H9 (cell line): ENCODE measurements around the gene IRS2. TPM values are rescaled to one million over a fixed set of nuclear protein-coding genes. Genes with fewer than 3 reads are reported as not detected.

Experiments
- DNase-seq: peaks from one replicate; pipeline ENCODE4 v3.0.0-alpha.2; 2017
- H2AFZ ChIP-seq: one replicate; pipeline ENCODE4 v1.6.1; 2013; ENCODE audit warnings: mild to moderate bottlenecking, low read length, control low read depth, moderate library complexity
- H2AK5ac ChIP-seq: 2 replicates; pipeline ENCODE4 v1.6.1; 2013; ENCODE audit warnings: low read length, control low read depth, mixed read lengths; ENCODE audit not compliant: insufficient read length
- H2BK120ac ChIP-seq: one replicate; pipeline ENCODE4 v1.6.1; 2013; ENCODE audit warnings: low read depth, mild to moderate bottlenecking, low read length, control low read depth, inconsistent platforms; ENCODE audit not compliant: poor library complexity, severe bottlenecking
- H2BK12ac ChIP-seq: 2 replicates; pipeline ENCODE4 v1.6.1; 2013; ENCODE audit warnings: low read length, control low read depth, mixed read lengths, low read depth; ENCODE audit not compliant: insufficient read length
- H2BK15ac ChIP-seq: 2 replicates; pipeline ENCODE4 v1.6.1; 2013; ENCODE audit warnings: low read depth, low read length, control low read depth
- H2BK20ac ChIP-seq: one replicate; pipeline ENCODE4 v1.6.1; 2013; ENCODE audit warnings: low read depth, mild to moderate bottlenecking, low read length, control low read depth, inconsistent platforms; ENCODE audit not compliant: poor library complexity, severe bottlenecking
- H2BK5ac ChIP-seq: 2 replicates; pipeline ENCODE4 v1.6.1; 2013; ENCODE audit warnings: low read length, control low read depth, mixed read lengths; ENCODE audit not compliant: insufficient read length
- H3K14ac ChIP-seq: 2 replicates; pipeline ENCODE4 v1.6.1; 2013; ENCODE audit warnings: low read length, control low read depth; ENCODE audit not compliant: insufficient read depth
- H3K18ac ChIP-seq: 2 replicates; pipeline ENCODE4 v1.6.1; 2013; ENCODE audit warnings: low read depth, mild to moderate bottlenecking, mixed read lengths, low read length, control low read depth; ENCODE audit not compliant: insufficient read length
- H3K23ac ChIP-seq: 2 replicates; pipeline ENCODE4 v1.6.1; 2013; ENCODE audit warnings: low read length, control low read depth, mixed read lengths, low read depth; ENCODE audit not compliant: insufficient read length
- H3K23me2 ChIP-seq: 2 replicates; pipeline ENCODE4 v1.6.1; 2013; ENCODE audit warnings: low read depth, mild to moderate bottlenecking, mixed read lengths, low read length, control low read depth; ENCODE audit not compliant: insufficient read length, poor library complexity, severe bottlenecking
- H3K27ac ChIP-seq: 2 replicates; pipeline ENCODE4 v1.5.1; 2013; ENCODE audit warnings: low read length, control low read depth, mixed read lengths, low read depth; ENCODE audit not compliant: insufficient read length
- H3K27me3 ChIP-seq: 2 replicates; pipeline ENCODE4 v1.6.1; 2013; ENCODE audit warnings: low read length, control low read depth, inconsistent platforms; ENCODE audit not compliant: insufficient read depth
- H3K4ac ChIP-seq: 2 replicates; pipeline ENCODE4 v1.6.1; 2013; ENCODE audit warnings: low read depth, mild to moderate bottlenecking, control low read depth, inconsistent platforms, low read length, moderate library complexity
- H3K4me1 ChIP-seq: 2 replicates; pipeline ENCODE4 v1.6.1; 2013; ENCODE audit warnings: low read length, control low read depth, inconsistent platforms; ENCODE audit not compliant: insufficient read depth
- H3K4me2 ChIP-seq: 2 replicates; pipeline ENCODE4 v1.6.1; 2013; ENCODE audit warnings: low read length, control low read depth, mixed read lengths; ENCODE audit not compliant: insufficient read length, insufficient read depth
- H3K56ac ChIP-seq: 2 replicates; pipeline ENCODE4 v1.6.1; 2013; ENCODE audit warnings: low read depth, mild to moderate bottlenecking, mixed read lengths, low read length, control low read depth; ENCODE audit not compliant: insufficient read length
- H3K79me1 ChIP-seq: 2 replicates; pipeline ENCODE4 v1.6.1; 2013; ENCODE audit warnings: low read depth, mild to moderate bottlenecking, moderate library complexity, low read length, control low read depth, inconsistent platforms; ENCODE audit not compliant: insufficient read depth, poor library complexity, severe bottlenecking
- H3K79me2 ChIP-seq: 2 replicates; pipeline ENCODE4 v1.6.1; 2013; ENCODE audit warnings: low read length, control low read depth, inconsistent platforms; ENCODE audit not compliant: insufficient read depth
- H3K9ac ChIP-seq: 2 replicates; pipeline ENCODE4 v1.6.1; 2013; ENCODE audit warnings: low read length, control low read depth, mixed read lengths; ENCODE audit not compliant: insufficient read length; ENCODE audit errors: extremely low read depth
- H3K9me3 ChIP-seq: one replicate; pipeline ENCODE4 v1.6.1; 2013; ENCODE audit warnings: low read depth, low read length, inconsistent platforms; ENCODE audit not compliant: control insufficient read depth
- H3T11ph ChIP-seq: one replicate; pipeline ENCODE4 v1.6.1; 2013; ENCODE audit warnings: mild to moderate bottlenecking, low read length, control low read depth, inconsistent platforms
- H4K20me1 ChIP-seq: one replicate; pipeline ENCODE4 v1.6.1; 2013; ENCODE audit not compliant: control insufficient read depth, insufficient read length, insufficient read depth
- H4K5ac ChIP-seq: 2 replicates; pipeline ENCODE4 v1.6.1; 2013; ENCODE audit warnings: low read depth, mild to moderate bottlenecking, mixed read lengths, low read length, control low read depth; ENCODE audit not compliant: insufficient read length
- H4K8ac ChIP-seq: replicated peaks from 2 replicates; pipeline ENCODE4 v1.6.1; 2013; ENCODE audit warnings: low read length, control low read depth, mixed read lengths, low read depth; ENCODE audit not compliant: insufficient read length
- H4K91ac ChIP-seq: 2 replicates; pipeline ENCODE4 v1.6.1; 2013; ENCODE audit warnings: low read depth, mild to moderate bottlenecking, moderate library complexity, mixed read lengths, low read length, control low read depth; ENCODE audit not compliant: insufficient read length
- H3K27ac Mint-ChIP-seq, 3 experiments: 2 replicates in 2 of 3; 3 replicates in 1 of 3; pipeline ENCODE4 v1.8.0; 2020 to 2021; ENCODE audit warnings: mixed read lengths in 3 of 3, mild to moderate bottlenecking in 1 of 3, moderate library complexity in 1 of 3
- H3K27me3 Mint-ChIP-seq: 2 replicates; pipeline ENCODE4 v1.8.0; 2021; ENCODE audit warnings: low read depth, mild to moderate bottlenecking, moderate library complexity, mixed read lengths
- H3K36me3 Mint-ChIP-seq, 3 experiments: 2 replicates in 2 of 3; 3 replicates in 1 of 3; pipeline ENCODE4 v1.8.0; 2020 to 2021; ENCODE audit warnings: low read depth in 3 of 3, mixed read lengths in 3 of 3; ENCODE audit not compliant: insufficient read depth in 1 of 3
- H3K4me1 Mint-ChIP-seq, 2 experiments: 2 replicates each; pipeline ENCODE4 v1.8.0; 2020; ENCODE audit warnings: mixed read lengths in 2 of 2
- H3K4me3 Mint-ChIP-seq, 2 experiments: 2 replicates in 1 of 2; 3 replicates in 1 of 2; pipeline ENCODE4 v1.8.0; 2020 to 2021; ENCODE audit warnings: mild to moderate bottlenecking in 2 of 2, mixed read lengths in 2 of 2, moderate library complexity in 1 of 2
- H3K9me3 Mint-ChIP-seq, 2 experiments: 2 replicates in 1 of 2; 3 replicates in 1 of 2; pipeline ENCODE4 v1.8.0; 2020; ENCODE audit warnings: mild to moderate bottlenecking in 2 of 2, mixed read lengths in 2 of 2, moderate library complexity in 1 of 2
- CTCF ChIP-seq: fragments of 200-600 bp; sonication (generic); conservative IDR thresholded peaks from 3 replicates; pipeline ENCODE4 v1.8.0; 2021; ENCODE audit warnings: antibody characterized with exemption, mild to moderate bottlenecking
- WGBS: extraction: QIAGEN DNeasy Blood & Tissue Kit; methylation state at CpG from one replicate; pipeline ENCODE4 v1.1.7; 2013; ENCODE audit warnings: missing lambda C conversion rate, low lambda C conversion rate, mixed read lengths; ENCODE audit not compliant: insufficient read length; ENCODE audit errors: extremely low coverage; 5-methylcytosine and 5-hydroxymethylcytosine counted together
- total RNA-seq: library from RNA; stranded (reverse); gene quantifications from 2 replicates; pipeline ENCODE4 v1.2.1, GENCODE V29; 2021

Gene IRS2
- total RNA-seq, 1 experiment from 2014 or later: 10.1 TPM

DNA sequence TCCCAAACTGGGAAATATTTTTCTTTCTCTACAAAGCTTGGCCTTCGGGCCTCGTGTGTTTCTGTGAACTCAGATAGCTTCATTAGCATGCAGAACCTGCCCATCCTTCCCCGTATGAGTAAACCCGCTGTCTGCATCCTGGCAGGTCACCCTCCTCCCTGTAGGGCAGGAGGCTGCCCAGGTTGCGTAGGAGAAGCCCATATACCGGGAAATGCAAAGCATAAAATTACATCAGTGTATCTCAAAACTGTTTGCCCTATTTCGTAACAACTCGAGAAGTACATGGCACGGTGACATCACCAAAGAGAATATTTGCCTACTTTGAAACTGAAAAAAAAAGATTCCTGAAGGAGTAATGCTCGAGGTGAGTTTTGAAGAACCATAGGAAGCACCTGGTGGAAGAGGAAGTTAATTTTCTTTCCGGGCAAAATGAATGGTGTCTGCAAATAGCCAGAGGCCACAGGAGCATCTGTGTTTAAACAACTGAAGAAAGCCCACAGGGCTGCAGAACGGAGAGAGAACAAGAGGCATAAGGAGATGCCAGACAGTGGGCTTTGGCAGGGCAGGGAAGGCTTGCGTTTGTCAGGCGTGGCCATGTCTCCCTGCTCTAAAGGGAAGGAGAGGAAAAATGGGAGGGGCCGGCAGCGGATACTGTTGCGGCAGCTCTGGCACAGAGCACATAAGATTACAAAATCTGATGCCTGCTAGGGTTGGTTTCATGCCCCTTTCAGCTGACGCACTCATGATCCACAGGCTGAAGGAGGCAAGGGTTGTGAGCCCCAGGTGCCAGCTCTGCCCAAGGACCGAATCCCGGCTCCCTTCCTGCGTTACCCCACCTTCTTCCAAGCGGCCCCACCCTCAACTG is 81.4 kb downstream of the IRS2 start:
- no peaks in the 10 kb centered on the region for H3K4me1 ChIP-seq
- no peak overlapping the region for H3K27ac ChIP-seq
- H3K18ac ChIP-seq: no peak overlapping the region
- no peak overlapping the region for H2AK5ac ChIP-seq
- H2BK5ac ChIP-seq: no peak overlapping the region
- no peak overlapping the region for H4K5ac ChIP-seq
- H3K56ac ChIP-seq: no peak overlapping the region
- H2BK15ac ChIP-seq: no peak overlapping the region
- H3K79me1 ChIP-seq: no peaks in the 10 kb centered on the region
- H2BK120ac ChIP-seq: no peak overlapping the region
- TF ChIP-seq CTCF: no peak
- WGBS: no CpG with 5 or more reads among the region's 22 CpGs
- Mint-ChIP-seq H3K4me3 (no peak overlapping the region; a peak in 1 of 5 replicates), H3K27ac (no peak overlapping the region), H3K36me3 (peaks cover 3 to 5% (median 4%) of the 10 kb centered on the region in 3 experiments; a peak in 4 of 7 replicates), H3K4me1 (peaks cover 5% of the 10 kb centered on the region in 2 experiments), H3K27me3 (peaks cover 3% of the 10 kb centered on the region), H3K9me3 (peaks cover 12 to 14% of the 10 kb centered on the region in 2 experiments; a peak in 4 of 5 replicates)
- no peak overlapping the region for H2BK20ac ChIP-seq
- no peak overlapping the region for H3K9ac ChIP-seq
- H3K4ac ChIP-seq: no peak overlapping the region
- H4K20me1 ChIP-seq: no peaks in the 10 kb centered on the region
- no peak overlapping the region for H2BK12ac ChIP-seq
- H3K79me2 ChIP-seq: no peaks in the 10 kb centered on the region
- H2AFZ ChIP-seq: no peak overlapping the region
- DNase-seq: no peak
- no peaks in the 10 kb centered on the region for H3K23me2 ChIP-seq
- H3K9me3 ChIP-seq: no peaks in the 10 kb centered on the region
- H4K91ac ChIP-seq: no peak overlapping the region
- no peak overlapping the region for H3T11ph ChIP-seq
- H4K8ac ChIP-seq: no peak overlapping the region
- H3K4me2 ChIP-seq: no peak overlapping the region
- no peak overlapping the region for H3K23ac ChIP-seq
- H3K27me3 ChIP-seq: no peaks in the 10 kb centered on the region
- no peak overlapping the region for H3K14ac ChIP-seq
